Measurements from ENCODE around the gene NAP1L4.

Gene NAP1L4

DNA sequence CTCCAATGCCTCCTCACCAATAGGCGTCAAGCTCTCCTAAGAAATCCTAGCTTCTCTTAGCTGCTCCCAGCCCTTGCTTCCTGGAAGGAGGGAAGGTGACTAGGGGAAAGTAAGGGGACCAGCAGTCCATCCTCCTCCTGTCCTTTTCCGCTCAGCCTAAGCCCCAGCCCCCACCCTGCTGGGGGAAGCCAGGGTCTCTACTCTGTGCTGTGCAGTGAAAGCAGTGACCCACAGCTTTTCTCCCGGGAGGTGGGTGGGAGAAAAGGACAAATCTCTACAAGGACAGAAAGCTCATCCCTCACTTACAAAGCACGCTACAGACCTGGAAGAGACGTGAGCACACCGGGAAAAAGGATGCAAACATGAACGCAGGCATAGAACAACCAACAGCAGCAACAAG is 32.0 kb downstream of the NAP1L4 start:
- H3K4me3 ChIP-seq (ENCODE audit: low read depth, low read length, poor library complexity, severe bottlenecking), result no peak overlapping the region
- peaks cover 99% of the 10 kb centered on the region for H3K36me3 ChIP-seq (ENCODE audit: insufficient read depth, low read length)
- H3K27me3 ChIP-seq (ENCODE audit: insufficient read depth, low read length), result no peaks in the 10 kb centered on the region
- H3F3A ChIP-seq (ENCODE audit: insufficient read depth, low read length), result no peaks in the 10 kb centered on the region
- TF ChIP-seq EZH2 (IDR thresholded peaks at IDR 0.05; ENCODE audit: borderline replicate concordance, low read length), result no peak
- TF ChIP-seq, protein P1, sequence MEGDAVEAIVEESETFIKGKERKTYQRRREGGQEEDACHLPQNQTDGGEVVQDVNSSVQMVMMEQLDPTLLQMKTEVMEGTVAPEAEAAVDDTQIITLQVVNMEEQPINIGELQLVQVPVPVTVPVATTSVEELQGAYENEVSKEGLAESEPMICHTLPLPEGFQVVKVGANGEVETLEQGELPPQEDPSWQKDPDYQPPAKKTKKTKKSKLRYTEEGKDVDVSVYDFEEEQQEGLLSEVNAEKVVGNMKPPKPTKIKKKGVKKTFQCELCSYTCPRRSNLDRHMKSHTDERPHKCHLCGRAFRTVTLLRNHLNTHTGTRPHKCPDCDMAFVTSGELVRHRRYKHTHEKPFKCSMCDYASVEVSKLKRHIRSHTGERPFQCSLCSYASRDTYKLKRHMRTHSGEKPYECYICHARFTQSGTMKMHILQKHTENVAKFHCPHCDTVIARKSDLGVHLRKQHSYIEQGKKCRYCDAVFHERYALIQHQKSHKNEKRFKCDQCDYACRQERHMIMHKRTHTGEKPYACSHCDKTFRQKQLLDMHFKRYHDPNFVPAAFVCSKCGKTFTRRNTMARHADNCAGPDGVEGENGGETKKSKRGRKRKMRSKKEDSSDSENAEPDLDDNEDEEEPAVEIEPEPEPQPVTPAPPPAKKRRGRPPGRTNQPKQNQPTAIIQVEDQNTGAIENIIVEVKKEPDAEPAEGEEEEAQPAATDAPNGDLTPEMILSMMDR (IDR thresholded peaks at IDR 0.05; ENCODE audit: low read length), result no peak
- H3K4me1 ChIP-seq (ENCODE audit: insufficient read depth, low read length, severe bottlenecking), result no peaks in the 10 kb centered on the region
- no peak overlapping the region for H3K27ac ChIP-seq (ENCODE audit: low read depth, low read length, poor library complexity, severe bottlenecking)
- H4K20me1 ChIP-seq (ENCODE audit: insufficient read depth, low read length), result no peaks in the 10 kb centered on the region
- H3K4me2 ChIP-seq (ENCODE audit: low read length), result no peak overlapping the region
- no peaks in the 10 kb centered on the region for H3K9me3 ChIP-seq (ENCODE audit: low read length)
- H3K9ac ChIP-seq (ENCODE audit: low read length), result no peak overlapping the region
- no peak overlapping the region for H2AFZ ChIP-seq (ENCODE audit: low read length)
- no peaks in the 10 kb centered on the region for H3K9me2 ChIP-seq (ENCODE audit: low read depth, low read length)
- H3K79me2 ChIP-seq (ENCODE audit: insufficient read depth, low read length), result peaks cover 8% of the 10 kb centered on the region; the same call in 1 of the 2 replicates

DNA sequence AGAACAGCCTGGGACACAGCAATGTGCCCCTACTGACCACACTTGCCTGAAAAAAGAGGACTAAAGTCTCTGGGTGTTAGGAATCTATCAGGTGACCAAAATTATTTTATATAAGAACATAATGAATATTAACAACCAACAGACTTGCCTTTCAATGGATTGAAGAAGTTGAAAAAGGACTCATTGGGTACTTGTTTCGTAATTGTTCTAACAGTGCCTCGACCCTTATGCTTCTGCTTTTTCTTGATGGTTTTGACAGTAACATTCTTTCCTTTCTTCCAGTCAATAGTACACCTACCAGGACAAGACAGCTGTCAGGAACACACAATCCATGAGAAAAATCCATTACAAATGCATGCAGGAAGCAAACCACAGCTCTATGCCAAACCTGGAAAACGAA is 33.9 kb downstream of the NAP1L4 start:
- peaks cover 99% of the 10 kb centered on the region for H3K36me3 ChIP-seq (ENCODE audit: insufficient read depth, low read length)
- no peaks in the 10 kb centered on the region for H4K20me1 ChIP-seq (ENCODE audit: insufficient read depth, low read length)
- no peak overlapping the region for H3K9ac ChIP-seq (ENCODE audit: low read length)
- no peak overlapping the region for H2AFZ ChIP-seq (ENCODE audit: low read length)
- no peaks in the 10 kb centered on the region for H3K27me3 ChIP-seq (ENCODE audit: insufficient read depth, low read length)
- no peak overlapping the region for H3K27ac ChIP-seq (ENCODE audit: low read depth, low read length, poor library complexity, severe bottlenecking)
- no peaks in the 10 kb centered on the region for H3K9me3 ChIP-seq (ENCODE audit: low read length)
- H3F3A ChIP-seq (ENCODE audit: insufficient read depth, low read length), result no peaks in the 10 kb centered on the region
- H3K4me1 ChIP-seq (ENCODE audit: insufficient read depth, low read length, severe bottlenecking), result no peaks in the 10 kb centered on the region
- H3K4me3 ChIP-seq (ENCODE audit: low read depth, low read length, poor library complexity, severe bottlenecking), result no peak overlapping the region
- TF ChIP-seq EZH2 (IDR thresholded peaks at IDR 0.05; ENCODE audit: borderline replicate concordance, low read length), result no peak
- TF ChIP-seq, protein P1 (IDR thresholded peaks at IDR 0.05; ENCODE audit: low read length), result no peak
- H3K9me2 ChIP-seq (ENCODE audit: low read depth, low read length), result no peaks in the 10 kb centered on the region
- no peak overlapping the region for H3K4me2 ChIP-seq (ENCODE audit: low read length)
- peaks cover 8% of the 10 kb centered on the region; the same call in 1 of the 2 replicates for H3K79me2 ChIP-seq (ENCODE audit: insufficient read depth, low read length)

DNA sequence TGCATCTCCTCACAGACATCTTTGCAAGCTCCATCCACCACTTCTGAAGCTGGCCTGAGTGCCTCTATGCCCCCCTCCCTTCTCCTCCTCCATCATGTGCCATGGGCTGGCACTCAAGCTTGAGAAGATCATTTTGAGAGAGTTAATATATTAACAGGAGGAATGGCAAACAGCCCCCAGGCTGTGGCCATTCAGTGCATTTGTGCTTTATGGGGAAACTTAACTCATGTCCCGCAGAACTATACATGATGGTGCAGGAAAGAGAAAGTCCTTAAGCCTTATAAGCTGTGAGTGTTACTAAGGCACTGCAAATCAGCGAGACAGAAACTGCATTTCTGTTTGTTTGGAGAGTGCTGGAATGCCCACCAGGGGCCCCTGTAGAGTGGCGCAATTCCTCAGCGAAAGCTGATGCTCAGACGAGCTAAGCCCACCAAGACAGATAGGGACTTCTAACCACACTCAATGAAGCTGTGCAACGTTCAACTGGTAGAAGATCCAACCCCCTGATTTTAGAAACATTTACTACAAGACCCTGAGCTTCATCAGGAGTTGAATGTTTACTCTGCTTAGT is 36.1 kb downstream of the NAP1L4 start:
- Histone ChIP-seq H3K4me2 (ENCODE audit: low read length) (no peak overlapping the region), H3K9me3 (ENCODE audit: low read length) (no peaks in the 10 kb centered on the region), H3K36me3 (ENCODE audit: insufficient read depth, low read length) (peaks cover 100% of the 10 kb centered on the region), H3K9ac (ENCODE audit: low read length) (no peak overlapping the region), H4K20me1 (ENCODE audit: insufficient read depth, low read length) (no peaks in the 10 kb centered on the region), H3K4me1 (ENCODE audit: insufficient read depth, low read length, severe bottlenecking) (no peaks in the 10 kb centered on the region), H3K27me3 (ENCODE audit: insufficient read depth, low read length) (no peaks in the 10 kb centered on the region), H3K79me2 (ENCODE audit: insufficient read depth, low read length) (peaks cover 8% of the 10 kb centered on the region; the same call in 1 of the 2 replicates), H3K9me2 (ENCODE audit: low read depth, low read length) (no peaks in the 10 kb centered on the region), H2AFZ (ENCODE audit: low read length) (no peak overlapping the region), H3F3A (ENCODE audit: insufficient read depth, low read length) (no peaks in the 10 kb centered on the region), H3K4me3 (ENCODE audit: low read depth, low read length, poor library complexity, severe bottlenecking) (no peak overlapping the region), H3K27ac (ENCODE audit: low read depth, low read length, poor library complexity, severe bottlenecking) (no peak overlapping the region)
- TF ChIP-seq EZH2 (IDR thresholded peaks at IDR 0.05; ENCODE audit: borderline replicate concordance, low read length), result no peak
- TF ChIP-seq, protein P1 (IDR thresholded peaks at IDR 0.05; ENCODE audit: low read length), result no peak

Measured in OCI-LY1 (cell line).